GM10266 (cell line): ENCODE measurements around the gene FMNL2.

Experiments
- DNase-seq: peaks from one replicate; pipeline ENCODE4 v3.0.0; 2012; ENCODE audit errors: extremely low spot score
- CTCF ChIP-seq: IDR thresholded peaks from 2 replicates; pipeline ENCODE4 v1.5.1; 2012; ENCODE audit warnings: mild to moderate bottlenecking, low read depth; ENCODE audit not compliant: control insufficient read depth, insufficient read depth; ENCODE audit errors: missing control alignments

FMNL2 gene

GRCh38 chr2:152400607-152401214 lies 65.7 kb downstream of the FMNL2 start:
- no peak for TF ChIP-seq CTCF
- no peak for DNase-seq

GRCh38 chr2:152402780-152403759 lies 68.1 kb downstream of the FMNL2 start:
- DNase-seq: no peak
- no peak for TF ChIP-seq CTCF

- no peak for TF ChIP-seq CTCF
- DNase-seq: no peak
Measured at GRCh38 chr2:152405206-152406118, 70.5 kb downstream of the FMNL2 start.

GRCh38 chr2:152406119-152406835 lies 71.3 kb downstream of the FMNL2 start:
- no peak for TF ChIP-seq CTCF
- peak; percentile 15 for DNase-seq

GRCh38 chr2:152406836-152407161 lies 71.8 kb downstream of the FMNL2 start:
- no peak for DNase-seq
- no peak for TF ChIP-seq CTCF

GRCh38 chr2:152407204-152407721 lies 72.3 kb downstream of the FMNL2 start:
- peak; percentile 16 for TF ChIP-seq CTCF
- DNase-seq: peak; percentile 63
